ENCODE results near the gene APBB1IP. TPM values are rescaled to one million over a fixed set of nuclear protein-coding genes. Genes with fewer than 3 reads are reported as not detected.
"Not testable (repeated sequence)": the region's sequence is repeated elsewhere in the genome, so short reads cannot be mapped to it uniquely, and the experiment has no call there.

APBB1IP gene
- total RNA-seq, 1 donor from 2014 or later: 2.8 TPM

DNA sequence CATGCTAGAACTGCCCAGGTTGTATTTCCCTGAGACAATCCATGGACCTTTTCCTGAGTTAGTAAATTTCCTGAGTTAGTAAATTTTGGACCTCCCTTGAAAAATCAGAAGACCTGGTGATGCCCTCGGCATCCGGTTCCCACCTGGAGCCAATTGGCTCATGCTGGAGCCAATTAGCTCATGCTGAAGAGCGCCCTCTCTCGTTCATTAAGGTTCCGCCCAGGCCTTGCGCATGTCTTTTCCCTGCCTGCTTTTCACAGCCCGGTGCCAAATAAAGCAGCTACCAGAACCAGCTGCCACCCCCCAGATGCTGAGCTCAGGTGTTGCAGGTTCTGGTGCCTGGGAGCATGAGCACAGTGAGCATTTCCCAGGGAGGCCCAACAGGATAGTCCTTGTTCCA lies 96.2 kb downstream of the APBB1IP start:
- no peak for DNase-seq
- intact Hi-C loops (cut with micrococcal nuclease): no loop called here

DNA sequence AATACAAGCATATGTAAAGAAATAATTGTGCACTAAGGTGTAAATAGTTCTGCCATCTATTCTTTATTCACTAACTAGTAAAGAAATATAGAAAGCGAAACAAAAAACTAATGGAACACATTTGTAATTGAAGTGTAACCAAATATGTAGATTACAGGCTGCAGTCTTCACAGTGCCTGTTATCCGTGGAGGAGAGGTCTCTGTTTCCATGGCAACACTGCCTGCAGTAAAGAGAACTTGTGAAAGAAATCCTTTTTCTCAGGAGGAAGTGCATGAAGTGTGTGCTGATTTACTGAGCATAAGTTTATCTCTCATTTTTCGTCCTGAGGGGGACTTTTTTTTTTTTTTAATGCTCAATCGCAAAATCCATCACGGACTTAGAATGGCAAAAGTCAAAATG lies 102.5 kb downstream of the APBB1IP start:
- intact Hi-C loops (cut with micrococcal nuclease): no loop called here
- no peak for DNase-seq
- no peak for ATAC-seq

More for the DNA sequence above, 96.2 kb downstream of the APBB1IP start:
- ATAC-seq: no peak

DNA sequence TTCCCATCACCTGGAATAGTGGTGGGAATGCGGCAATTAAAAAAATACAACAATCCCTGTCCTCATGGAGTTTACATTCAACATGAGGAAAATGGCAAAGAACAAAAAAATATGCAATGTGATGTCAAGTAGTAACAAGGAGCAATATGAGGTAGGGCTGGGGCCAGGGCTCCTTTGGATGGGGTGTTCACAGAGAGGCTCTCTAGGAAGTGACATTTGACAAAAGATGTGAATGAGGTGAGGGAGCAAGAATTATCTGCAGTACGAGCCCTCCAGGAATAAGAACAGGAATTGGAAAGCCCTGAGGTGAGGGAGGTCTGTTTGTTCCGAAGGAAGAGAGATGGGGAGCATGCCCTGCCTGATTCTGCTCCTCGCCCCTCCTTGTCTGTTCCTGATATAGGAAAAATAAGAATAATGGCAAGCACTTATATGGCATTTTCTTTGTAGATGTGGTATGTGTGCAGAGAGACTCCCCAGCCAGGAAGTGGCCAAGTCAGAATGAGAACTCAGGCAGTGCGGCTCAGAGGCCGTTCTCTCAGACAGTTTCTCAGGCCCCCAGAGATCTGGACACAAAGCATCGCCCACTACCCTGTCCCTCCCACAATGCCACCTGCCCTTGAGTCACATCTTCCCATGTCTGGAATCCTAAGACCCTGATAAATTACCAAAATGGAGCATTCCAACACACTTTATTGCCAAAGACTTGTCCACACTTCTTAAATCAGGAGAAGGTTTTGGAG lies 105.6 kb downstream of the APBB1IP start:
- DNase-seq: no peak
- ATAC-seq: no peak
- intact Hi-C loops (cut with micrococcal nuclease): no loop called here

DNA sequence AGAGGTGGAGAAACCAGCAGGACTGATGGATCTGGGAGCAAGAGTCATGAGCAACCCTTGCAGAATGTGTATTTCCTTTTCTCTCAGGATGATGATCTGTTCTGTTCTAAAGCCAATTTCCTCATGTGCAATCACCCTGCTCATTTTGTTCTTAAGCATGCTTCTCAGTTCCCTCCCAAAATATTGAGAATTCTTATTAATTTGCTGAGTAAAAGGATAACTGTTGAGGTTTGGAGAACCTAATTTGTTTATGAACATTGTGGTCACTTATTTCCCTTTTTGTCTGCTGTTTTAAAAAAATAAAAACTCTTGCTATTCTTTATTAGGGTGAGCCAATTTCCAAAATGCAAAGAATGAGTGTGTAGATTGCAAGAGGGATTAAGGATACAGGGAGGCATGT lies 106.8 kb downstream of the APBB1IP start:
- ATAC-seq: no peak
- no peak for DNase-seq
- intact Hi-C loops (cut with micrococcal nuclease): no loop called here

DNA sequence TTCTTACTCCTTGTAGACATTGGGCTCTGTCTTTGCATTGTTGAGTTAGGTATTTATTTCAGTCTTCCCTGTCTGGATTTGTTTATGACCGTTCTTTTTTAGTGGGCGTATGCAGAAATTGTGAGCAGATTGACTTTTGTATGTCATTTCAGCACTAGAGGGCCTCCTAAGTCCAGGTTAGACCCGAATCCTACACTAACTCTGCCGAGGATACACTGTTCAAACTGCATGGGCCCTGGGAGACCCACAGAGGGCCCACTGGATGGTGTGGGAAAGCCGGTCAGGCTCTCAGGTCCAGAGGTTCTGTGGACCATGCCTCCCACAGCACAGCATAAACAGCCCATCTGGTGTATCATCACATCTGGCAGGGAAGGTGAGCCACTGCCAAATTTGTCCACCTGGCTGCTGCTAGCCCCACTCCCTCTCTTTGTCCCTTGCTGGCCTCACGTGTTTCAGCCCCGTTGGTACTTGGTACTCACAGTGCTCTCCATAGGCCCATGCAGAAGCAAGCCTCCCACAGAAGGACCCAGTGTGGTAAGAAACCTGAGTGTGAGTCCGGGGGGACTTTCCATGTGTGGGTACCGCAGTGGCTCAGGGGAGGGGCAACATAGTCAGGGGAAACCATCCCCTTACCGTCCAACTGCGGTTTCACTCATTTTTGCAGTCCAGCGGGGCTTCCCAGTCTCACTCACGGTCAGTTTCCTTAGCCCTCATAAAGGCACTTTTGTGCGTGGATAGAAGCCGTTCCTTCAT lies 112.8 kb downstream of the APBB1IP start:
- DNase-seq: no peak
- ATAC-seq: no peak
- intact Hi-C loops (cut with micrococcal nuclease): loop anchor here (10.0 kb wide), 1 partner anchor 216 kb away; no protein-coding TSS in a partner anchor

DNA sequence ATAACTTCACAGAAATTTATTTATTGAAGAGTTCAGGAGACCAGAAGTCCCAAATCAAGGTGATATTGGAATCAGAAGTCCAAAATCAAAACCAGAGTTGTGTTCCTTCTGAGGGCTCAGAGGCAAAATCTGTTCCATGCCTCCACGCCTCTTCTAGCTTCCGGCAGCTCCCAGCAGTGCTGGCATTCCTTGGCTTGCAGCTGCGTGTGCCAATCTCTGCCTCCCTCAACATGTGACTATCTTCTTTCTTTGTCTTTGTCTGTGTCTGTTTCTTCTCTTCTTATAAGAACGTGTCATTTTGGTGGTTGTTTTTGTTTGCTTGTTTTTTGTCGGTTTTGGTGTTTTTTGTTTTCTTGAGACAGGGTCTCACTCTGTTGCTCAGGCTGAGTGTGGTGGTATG lies 116.1 kb downstream of the APBB1IP start:
- DNase-seq: no peak
- no peak for ATAC-seq
- intact Hi-C loops (cut with micrococcal nuclease): loop anchor here (10.0 kb wide), 1 partner anchor 219 kb away; no protein-coding TSS in a partner anchor

DNA sequence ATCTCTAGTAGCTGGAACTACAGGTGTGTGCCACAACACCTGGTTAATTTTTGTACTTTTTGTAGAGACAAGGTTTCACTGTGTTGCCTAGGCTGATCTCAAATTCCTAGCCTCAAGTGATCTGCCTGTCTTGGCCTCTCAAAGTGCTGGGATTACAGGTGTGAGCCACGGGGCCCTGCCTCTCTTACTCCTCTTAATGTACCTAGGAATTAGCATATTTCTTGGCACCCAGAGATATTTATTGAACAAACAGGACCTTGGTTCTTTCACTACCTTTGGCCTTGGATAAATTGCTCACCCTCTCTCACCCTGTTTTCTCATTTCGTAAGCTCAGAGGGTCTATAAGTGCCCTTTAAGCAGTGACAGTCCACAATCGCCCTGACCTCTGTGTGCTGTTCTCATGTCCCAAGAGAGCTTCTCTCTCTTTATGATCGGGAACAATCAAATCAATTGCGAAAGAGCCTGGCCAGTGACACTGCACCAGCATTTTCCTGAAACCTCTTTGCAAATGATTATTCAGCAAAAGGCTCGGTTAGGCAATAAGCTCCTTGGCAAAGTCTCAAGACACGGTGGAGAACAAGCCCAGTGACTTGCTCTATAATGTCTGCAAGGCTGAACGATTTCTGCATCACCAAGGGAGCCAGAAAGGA lies 117.7 kb downstream of the APBB1IP start:
- intact Hi-C loops (cut with micrococcal nuclease): loop anchor here (5.0 to 10.0 kb wide), 2 partner anchors 221 to 679 kb away; no protein-coding TSS in a partner anchor
- peak; percentile 83 for ATAC-seq
- DNase-seq: peak; percentile 32

DNA sequence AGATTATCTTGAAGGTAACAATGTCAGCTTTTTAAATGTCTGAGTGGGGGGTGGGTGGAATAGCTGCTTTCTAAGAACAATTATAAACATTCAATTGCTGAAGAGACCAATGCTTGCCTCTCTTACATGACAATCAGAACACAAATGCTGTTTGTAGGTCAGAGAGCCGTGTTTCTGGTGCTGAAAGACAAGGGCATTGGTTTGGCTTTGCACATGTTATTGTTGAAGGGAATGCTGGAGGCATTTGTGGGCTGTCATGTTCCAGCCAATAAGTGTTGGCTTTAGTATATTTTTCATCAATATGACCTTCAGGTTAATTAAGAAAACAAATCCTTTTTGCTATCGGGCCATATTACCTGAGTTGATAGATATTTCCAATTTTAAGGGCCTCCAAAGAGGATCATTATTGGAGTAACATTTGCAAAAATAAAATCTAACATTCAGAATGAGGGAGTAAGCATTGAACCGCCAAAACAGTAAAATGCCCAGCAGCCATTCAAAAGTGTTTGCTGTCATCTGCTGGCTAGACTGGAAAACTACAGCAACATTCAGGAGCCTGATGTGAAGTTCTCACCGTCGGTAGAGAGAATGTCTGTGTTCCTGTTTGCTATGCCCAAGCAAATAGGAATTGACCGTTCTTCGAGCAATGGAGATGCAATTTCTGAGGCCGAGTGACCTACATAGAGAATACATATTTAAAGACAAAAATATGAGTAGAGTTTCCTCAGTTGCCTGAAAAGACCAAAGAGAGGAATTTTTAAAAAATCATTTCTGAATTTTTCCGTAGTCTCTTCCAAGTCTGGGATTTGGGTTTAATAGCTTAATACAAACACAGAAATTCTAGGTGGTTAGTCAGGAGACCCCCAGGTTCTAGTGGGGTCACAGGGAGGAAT lies 118.9 kb downstream of the APBB1IP start:
- ATAC-seq (peak; percentile 74), DNase-seq (no peak)
- intact Hi-C loops (cut with micrococcal nuclease): loop anchor here (5.0 to 10.0 kb wide), 2 partner anchors 222 to 680 kb away; no protein-coding TSS in a partner anchor

DNA sequence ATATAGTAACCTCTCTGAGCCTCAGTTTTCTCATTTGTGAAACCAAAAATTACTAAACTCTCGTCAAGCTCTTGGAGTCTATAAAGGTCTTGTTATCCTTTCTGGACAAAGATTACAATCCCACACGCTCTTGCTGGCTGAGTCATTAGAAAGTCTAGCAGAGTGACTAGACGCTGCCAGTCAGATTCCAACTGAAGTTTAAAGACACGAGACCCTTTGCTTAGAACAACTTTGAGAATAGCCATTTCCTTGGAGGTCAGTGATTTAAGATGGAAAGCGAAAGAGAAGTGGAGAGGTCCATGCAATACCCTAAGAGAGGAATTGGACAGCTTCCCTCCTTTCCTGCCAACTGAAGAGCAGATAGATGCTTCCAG lies 119.5 kb downstream of the APBB1IP start:
- no peak for ATAC-seq
- intact Hi-C loops (cut with micrococcal nuclease): loop anchor here (5.0 to 10.0 kb wide), 2 partner anchors 223 to 680 kb away; no protein-coding TSS in a partner anchor
- DNase-seq: no peak

DNA sequence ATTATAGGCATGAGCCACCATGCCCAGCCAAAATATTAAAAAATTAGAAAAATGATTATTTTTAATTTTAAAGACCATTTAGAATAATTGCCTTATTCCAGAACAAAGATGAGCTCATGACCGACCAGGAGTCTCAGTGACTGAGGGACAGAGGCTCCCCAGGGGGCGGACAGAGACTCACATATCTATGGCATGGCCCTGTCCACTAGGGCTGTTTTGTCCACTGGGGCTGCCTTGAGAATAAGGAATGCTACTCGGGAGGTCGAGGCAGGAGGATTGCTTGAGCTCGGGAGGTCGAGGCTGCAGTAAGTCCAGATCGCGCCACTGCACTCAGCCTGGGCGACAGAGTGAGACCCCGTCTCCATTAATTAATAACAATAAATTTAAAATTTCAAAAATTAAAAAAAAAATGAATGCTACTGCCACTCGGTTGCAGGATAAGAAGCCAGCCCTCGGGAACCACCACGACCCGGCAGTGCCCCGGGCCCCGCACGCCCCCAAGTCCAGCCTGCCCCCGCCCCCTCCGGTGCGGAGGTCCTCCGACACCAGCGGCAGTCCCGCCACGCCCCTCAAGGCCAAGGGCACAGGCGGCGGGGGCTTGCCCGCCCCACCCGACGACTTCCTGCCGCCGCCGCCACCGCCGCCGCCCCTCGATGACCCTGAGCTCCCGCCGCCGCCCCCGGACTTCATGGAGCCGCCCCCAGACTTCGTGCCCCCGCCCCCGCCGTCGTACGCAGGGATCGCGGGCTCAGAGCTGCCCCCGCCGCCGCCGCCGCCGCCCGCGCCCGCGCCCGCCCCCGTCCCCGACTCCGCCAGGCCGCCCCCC lies 128.6 kb downstream of the APBB1IP start:
- DNase-seq: peak; percentile 37
- ATAC-seq: no peak
- intact Hi-C loops (cut with micrococcal nuclease): no loop called here

DNA sequence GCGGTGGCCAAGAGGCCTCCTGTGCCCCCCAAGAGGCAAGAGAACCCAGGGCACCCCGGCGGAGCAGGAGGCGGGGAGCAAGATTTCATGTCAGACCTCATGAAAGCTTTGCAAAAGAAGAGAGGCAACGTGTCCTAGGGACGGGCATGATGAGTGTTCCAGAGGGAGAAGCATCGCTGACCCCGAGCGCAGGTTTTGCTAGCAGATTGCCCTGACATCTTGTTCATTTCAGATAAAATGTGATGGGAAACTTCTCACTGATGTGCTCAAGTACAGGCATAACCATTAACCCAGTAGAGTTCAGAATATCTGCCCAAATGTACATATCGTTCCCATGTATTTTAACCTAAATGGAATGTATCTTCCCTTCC lies 129.2 kb downstream of the APBB1IP start:
- ATAC-seq (no peak), DNase-seq (no peak)
- intact Hi-C loops (cut with micrococcal nuclease): no loop called here

DNA sequence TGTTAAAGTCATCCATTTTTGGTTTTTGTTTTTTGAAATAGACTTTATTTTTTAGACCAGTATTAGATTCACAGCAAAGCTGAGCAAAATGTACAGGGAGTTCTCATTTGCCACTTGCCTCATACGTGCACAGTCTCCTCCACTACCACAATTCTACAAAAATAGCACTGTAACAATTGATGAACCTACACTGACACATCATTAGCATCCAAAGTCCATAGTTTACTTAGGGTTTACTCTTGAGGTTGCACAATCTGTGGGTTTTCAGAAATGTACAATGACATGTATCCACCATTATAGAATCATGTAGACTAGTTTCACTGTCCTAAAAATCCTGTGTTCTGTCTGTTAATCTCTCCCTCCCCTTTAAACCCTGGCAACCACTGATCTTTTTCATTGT lies 133.5 kb downstream of the APBB1IP start:
- DNase-seq: no peak
- intact Hi-C loops (cut with micrococcal nuclease): no loop called here
- no peak for ATAC-seq

DNA sequence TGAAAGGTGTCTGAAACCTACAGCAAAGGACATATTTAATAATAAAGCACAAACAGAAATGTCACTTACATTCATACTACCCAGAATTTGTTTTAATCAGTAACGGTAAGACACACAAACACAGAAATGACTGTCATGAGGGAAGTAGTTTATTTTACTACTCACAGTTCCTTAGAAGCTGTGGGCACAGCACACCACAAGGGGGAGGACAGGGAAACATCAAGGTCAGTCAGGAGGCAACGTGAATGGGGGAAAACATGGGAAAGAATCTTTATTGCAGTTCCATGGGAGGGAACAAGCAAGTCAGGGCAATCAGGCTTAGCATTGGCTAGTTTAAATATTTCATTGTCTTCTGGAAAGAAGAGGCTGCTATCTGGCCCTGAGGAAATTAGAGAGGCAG lies 135.5 kb downstream of the APBB1IP start:
- intact Hi-C loops (cut with micrococcal nuclease): no loop called here
- no peak for ATAC-seq

DNA sequence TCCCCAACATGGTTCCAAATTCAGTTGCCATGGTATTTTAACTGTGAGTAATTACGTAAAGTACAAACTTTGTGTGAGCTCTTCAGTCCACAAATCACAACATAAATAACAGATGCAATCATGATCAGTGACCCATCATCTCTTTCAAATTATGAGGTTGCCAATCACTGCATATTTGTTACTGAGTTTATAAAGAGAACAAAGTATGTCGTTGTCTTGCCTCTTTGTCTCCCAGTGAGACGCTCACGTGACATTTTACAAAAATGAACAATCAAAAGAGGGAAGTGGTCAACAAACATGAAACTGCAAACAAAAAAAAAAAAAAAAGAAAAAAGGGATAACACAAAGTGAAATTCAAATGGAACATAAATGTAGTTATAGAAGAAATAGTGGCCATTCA lies 136.6 kb downstream of the APBB1IP start:
- DNase-seq (no peak), ATAC-seq (no peak)
- intact Hi-C loops (cut with micrococcal nuclease): no loop called here

More for the DNA sequence above, 135.5 kb downstream of the APBB1IP start:
- DNase-seq: no peak

DNA sequence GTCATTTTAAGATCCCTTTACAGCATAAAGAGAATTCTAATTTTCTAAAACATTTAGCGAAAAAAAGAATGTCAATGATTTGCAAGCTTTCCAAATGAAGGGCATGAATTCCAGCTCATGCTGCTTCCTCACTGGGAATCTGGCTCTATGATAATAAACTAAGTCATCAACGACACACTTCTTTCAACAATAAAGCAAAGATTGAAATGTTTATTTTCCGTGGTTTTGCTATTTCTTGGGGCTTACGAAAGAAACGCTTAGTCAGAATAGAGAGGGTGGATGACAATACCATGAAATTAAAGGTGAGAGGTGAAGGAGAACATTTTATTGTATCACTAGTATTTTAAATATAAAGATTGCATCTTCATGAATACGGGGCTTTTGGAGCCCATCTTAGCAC lies 140.2 kb downstream of the APBB1IP start:
- ATAC-seq; intact Hi-C loops (cut with micrococcal nuclease): not testable (repeated sequence)

DNA sequence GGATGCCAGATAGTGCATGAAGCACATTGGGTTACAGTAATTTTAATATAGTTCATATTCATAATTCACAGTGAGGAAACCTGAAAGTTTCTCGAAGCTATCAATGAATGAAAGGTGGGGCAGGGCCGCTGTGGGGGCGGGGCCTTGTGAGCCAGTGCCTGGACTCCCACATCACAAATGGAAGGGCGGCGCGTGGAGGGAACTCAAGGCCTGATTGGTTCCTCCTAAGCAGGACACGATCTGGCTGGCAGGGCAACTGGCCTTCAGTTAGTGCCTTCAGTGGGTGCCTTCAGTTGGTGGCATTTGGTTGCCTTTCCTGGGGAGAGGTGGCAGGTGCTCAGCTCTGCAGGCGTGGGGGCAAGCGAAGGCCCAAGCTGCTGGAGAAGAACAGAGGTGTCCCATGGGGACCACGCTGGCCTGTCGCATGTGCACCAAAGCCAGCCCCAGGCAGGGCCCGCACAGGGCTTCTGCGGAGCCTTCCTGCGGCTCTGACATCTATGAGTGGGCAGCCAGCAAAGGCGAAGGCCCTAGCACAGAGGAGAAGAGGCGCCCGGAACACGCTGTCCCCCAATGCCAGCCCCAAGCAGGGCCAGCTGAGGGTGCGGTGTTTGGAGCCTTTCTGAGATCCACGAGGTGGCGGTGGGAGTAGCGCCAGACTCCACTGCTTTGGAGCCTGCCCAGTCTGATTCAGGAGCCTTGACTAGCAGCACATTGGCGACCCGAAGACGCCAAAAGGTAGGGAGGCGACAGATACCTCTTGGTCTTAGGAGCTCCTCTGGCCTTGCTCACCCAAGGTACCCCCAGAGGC lies 141.3 kb downstream of the APBB1IP start:
- no peak for ATAC-seq

More for the DNA sequence above, 140.2 kb downstream of the APBB1IP start:
- not testable (repeated sequence) for DNase-seq

DNA sequence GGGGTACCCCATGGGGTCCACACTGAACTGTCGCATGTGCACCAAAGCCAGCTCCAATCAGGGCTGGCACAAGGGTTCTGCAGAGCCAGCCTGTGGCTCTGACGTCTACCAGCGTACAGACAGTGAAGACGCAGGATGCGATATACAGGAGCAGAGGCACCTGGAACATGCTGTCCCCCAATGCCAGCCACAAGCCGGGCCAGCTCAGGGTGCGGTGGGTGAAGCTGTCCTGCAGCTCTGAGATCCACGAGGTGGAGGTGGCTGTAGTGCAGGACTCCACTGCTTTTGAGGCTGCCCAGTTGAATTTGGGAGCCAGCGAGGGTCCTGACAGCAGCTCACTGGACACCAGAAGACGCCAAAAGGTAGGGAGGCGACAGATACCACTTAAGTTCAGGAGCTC lies 148.1 kb downstream of the APBB1IP start:
- DNase-seq: no peak
- intact Hi-C loops (cut with micrococcal nuclease): no loop called here

More for the DNA sequence above, 141.3 kb downstream of the APBB1IP start:
- intact Hi-C loops (cut with micrococcal nuclease): no loop called here
- DNase-seq: no peak

More for the DNA sequence above, 148.1 kb downstream of the APBB1IP start:
- ATAC-seq: no peak
